ENCODE results near the gene ATP2A3.

Gene ATP2A3

DNA sequence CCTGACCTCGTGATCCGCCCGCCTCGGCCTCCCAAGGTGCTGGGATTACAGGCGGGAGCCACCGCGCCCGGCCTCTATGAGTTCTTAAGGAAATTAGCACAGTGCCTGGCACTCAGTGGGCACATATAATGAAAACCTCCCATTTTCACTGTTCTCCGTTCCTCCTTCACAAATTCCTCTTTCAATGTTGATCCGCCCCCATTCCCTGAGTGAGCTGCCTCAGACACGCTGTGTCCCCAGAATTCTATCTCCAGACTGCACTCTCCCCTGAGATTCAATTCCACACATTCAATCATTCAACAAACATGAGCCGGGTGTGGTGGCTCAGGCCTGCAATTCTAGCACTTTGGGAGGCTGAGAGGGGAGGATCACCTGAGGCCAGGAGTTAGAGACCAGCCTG lies 55.0 kb downstream of the ATP2A3 start:
- no peaks in the 10 kb centered on the region for H3K36me3 ChIP-seq (ENCODE audit: control insufficient read depth, insufficient read depth, low read length)
- no peaks in the 10 kb centered on the region for H3K9me3 ChIP-seq (ENCODE audit: control insufficient read depth, low read length)
- no peak overlapping the region for H3K4me2 ChIP-seq (ENCODE audit: low read length)
- H3K27ac ChIP-seq = no peak overlapping the region
- no peak overlapping the region for H3K9ac ChIP-seq
- H3K4me1 ChIP-seq = no peaks in the 10 kb centered on the region
- TF ChIP-seq, protein P1, sequence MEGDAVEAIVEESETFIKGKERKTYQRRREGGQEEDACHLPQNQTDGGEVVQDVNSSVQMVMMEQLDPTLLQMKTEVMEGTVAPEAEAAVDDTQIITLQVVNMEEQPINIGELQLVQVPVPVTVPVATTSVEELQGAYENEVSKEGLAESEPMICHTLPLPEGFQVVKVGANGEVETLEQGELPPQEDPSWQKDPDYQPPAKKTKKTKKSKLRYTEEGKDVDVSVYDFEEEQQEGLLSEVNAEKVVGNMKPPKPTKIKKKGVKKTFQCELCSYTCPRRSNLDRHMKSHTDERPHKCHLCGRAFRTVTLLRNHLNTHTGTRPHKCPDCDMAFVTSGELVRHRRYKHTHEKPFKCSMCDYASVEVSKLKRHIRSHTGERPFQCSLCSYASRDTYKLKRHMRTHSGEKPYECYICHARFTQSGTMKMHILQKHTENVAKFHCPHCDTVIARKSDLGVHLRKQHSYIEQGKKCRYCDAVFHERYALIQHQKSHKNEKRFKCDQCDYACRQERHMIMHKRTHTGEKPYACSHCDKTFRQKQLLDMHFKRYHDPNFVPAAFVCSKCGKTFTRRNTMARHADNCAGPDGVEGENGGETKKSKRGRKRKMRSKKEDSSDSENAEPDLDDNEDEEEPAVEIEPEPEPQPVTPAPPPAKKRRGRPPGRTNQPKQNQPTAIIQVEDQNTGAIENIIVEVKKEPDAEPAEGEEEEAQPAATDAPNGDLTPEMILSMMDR (IDR thresholded peaks at IDR 0.05) = no peak
- H3K27me3 ChIP-seq (ENCODE audit: control insufficient read depth, insufficient read depth, low read length) = no peaks in the 10 kb centered on the region
- H3K4me3 ChIP-seq (ENCODE audit: low read depth, low read length) = no peak overlapping the region
- no peaks in the 10 kb centered on the region for H3K79me2 ChIP-seq
- no peak overlapping the region for H2AFZ ChIP-seq

DNA sequence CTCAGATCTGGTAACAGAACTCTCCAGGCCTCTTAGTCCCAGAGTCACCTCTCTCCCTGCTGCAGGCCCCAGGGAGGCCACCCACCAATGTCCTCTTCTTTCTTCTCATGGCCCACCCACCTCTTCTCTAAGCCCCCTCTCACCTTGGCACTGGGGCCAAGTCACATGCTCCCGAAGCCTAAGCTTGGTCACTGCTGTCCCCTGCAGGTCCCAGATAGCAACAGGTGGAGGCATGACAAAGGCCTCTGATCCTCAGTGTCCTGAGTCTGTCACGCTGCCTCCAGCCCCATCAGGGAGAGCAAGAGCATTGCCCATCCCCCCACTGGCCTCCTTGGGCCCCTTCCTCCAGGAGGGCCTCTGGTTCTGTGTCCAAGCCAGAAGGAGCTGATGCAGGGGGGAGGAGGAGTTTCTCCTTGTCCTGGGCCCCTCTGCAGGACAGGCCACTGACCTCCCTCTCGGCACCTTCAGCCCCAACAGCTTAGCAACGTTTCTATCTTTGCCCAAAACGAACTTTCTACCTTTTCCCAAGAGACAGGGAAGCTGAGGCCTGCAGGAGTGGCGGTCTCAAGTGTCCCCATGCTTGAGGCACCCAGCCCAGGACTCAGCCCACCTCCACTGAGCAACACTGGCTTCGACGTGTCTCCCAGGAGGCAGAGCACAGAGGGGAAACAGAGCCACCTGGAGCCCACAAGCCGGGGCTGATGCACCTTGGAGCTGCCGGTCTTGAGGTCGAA lies 56.6 kb downstream of the ATP2A3 start:
- TF ChIP-seq, protein P1 (IDR thresholded peaks at IDR 0.05) = no peak

DNA sequence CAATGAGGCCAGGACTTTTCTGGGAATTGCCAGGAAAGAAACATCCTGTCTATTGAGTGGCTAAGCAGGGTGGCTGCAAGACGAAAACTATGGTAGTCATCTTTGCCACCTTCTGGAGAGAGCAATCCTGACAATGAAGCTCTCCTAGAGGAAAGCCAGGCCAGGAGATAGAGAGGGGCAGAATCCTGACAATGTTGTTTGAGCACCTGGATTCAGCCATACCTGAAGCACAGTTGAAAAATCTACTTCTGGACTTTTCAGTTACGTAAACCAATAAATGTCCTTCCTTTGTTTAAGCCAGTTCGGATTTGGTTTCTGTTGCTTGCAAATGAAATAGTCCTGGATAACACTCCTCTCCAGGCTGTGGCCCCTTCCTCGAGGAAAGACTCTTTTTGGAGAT lies 57.4 kb downstream of the ATP2A3 start:
- Histone ChIP-seq H3K4me1 (no peaks in the 10 kb centered on the region), H3K4me2 (ENCODE audit: low read length) (no peak overlapping the region), H3K36me3 (ENCODE audit: control insufficient read depth, insufficient read depth, low read length) (no peaks in the 10 kb centered on the region), H2AFZ (no peak overlapping the region), H3K27ac (no peak overlapping the region), H3K9ac (no peak overlapping the region), H3K4me3 (ENCODE audit: low read depth, low read length) (no peak overlapping the region), H3K79me2 (no peaks in the 10 kb centered on the region), H3K27me3 (ENCODE audit: control insufficient read depth, insufficient read depth, low read length) (no peaks in the 10 kb centered on the region), H3K9me3 (ENCODE audit: control insufficient read depth, low read length) (no peaks in the 10 kb centered on the region)
- TF ChIP-seq, protein P1 (IDR thresholded peaks at IDR 0.05) = no peak

More for the DNA sequence above, 56.6 kb downstream of the ATP2A3 start:
- Histone ChIP-seq H3K4me3 (ENCODE audit: low read depth, low read length) (no peak overlapping the region), H3K27me3 (ENCODE audit: control insufficient read depth, insufficient read depth, low read length) (no peaks in the 10 kb centered on the region), H3K9me3 (ENCODE audit: control insufficient read depth, low read length) (no peaks in the 10 kb centered on the region), H3K79me2 (no peaks in the 10 kb centered on the region), H3K4me2 (ENCODE audit: low read length) (no peak overlapping the region), H3K27ac (no peak overlapping the region), H3K4me1 (no peaks in the 10 kb centered on the region), H2AFZ (no peak overlapping the region), H3K9ac (no peak overlapping the region), H3K36me3 (ENCODE audit: control insufficient read depth, insufficient read depth, low read length) (no peaks in the 10 kb centered on the region)

DNA sequence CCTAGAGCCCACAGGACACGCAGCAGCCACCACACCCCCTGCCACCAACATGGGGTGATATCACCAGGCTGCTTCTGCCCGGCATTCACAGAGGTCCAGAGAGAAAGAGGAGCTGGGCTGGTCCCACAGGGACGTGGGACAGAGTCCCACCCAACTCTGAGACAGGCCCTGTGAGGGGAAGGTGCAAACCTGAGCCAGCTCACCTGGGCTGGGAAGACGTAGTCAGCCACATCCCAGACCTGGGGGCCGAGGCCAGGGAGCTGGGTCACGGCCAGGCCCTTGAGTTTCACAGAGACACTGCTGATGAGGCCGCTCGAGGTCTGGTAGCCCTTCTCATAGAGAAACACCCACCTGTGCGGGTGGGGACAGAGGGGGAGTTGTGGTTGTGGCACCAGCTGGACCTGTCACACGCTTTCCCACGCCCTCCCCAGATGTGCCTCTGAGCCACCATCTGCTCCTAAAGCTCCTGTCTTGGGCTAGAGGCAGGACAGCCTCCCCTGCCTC lies 59.2 kb downstream of the ATP2A3 start:
- no peak overlapping the region for H3K27ac ChIP-seq
- H3K36me3 ChIP-seq (ENCODE audit: control insufficient read depth, insufficient read depth, low read length) = no peaks in the 10 kb centered on the region
- H3K9me3 ChIP-seq (ENCODE audit: control insufficient read depth, low read length) = no peaks in the 10 kb centered on the region
- no peak overlapping the region for H3K4me3 ChIP-seq (ENCODE audit: low read depth, low read length)
- no peaks in the 10 kb centered on the region for H3K27me3 ChIP-seq (ENCODE audit: control insufficient read depth, insufficient read depth, low read length)
- TF ChIP-seq, protein P1 (IDR thresholded peaks at IDR 0.05) = no peak
- H3K9ac ChIP-seq = no peak overlapping the region
- no peaks in the 10 kb centered on the region for H3K79me2 ChIP-seq
- no peaks in the 10 kb centered on the region for H3K4me1 ChIP-seq
- no peak overlapping the region for H2AFZ ChIP-seq
- no peak overlapping the region for H3K4me2 ChIP-seq (ENCODE audit: low read length)

DNA sequence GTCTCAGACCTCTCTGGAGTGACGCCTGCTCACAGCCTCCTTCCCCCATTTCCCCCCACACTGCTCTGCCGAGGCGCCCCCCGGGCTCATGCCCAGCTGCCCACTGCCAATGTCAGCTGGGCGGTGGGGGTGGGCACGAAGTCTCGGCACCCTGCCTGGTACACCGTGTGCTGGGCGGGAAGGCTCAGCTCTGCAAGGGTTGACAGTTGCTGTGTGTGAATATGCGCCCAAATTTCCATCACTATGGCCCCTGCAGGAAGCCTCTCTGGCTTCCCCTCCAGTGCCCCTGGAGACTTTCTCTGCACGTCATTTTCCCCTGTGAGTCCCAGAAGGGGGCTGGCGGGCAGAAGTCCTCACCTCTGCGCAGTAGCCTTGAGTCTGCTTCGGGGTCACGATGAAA lies 59.7 kb downstream of the ATP2A3 start:
- Histone ChIP-seq H3K4me2 (ENCODE audit: low read length) (no peak overlapping the region), H3K36me3 (ENCODE audit: control insufficient read depth, insufficient read depth, low read length) (no peaks in the 10 kb centered on the region), H3K4me3 (ENCODE audit: low read depth, low read length) (no peak overlapping the region), H3K27ac (no peak overlapping the region), H3K9me3 (ENCODE audit: control insufficient read depth, low read length) (no peaks in the 10 kb centered on the region), H3K27me3 (ENCODE audit: control insufficient read depth, insufficient read depth, low read length) (no peaks in the 10 kb centered on the region), H3K79me2 (no peaks in the 10 kb centered on the region), H2AFZ (no peak overlapping the region), H3K9ac (no peak overlapping the region), H3K4me1 (no peaks in the 10 kb centered on the region)
- TF ChIP-seq, protein P1 (IDR thresholded peaks at IDR 0.05) = no peak

All from parathyroid adenoma (tissue), 2 donors.